SK-N-SH (cell line): ENCODE results near the gene PCNT. TPM values are rescaled to one million over a fixed set of nuclear protein-coding genes. Genes with fewer than 3 reads are reported as not detected.

ENCODE experiments used
- CTCF ChIA-PET: fragments of 300-600, 350-600 bp; formaldehyde crosslinking; extraction: SDS; loops from one replicate; lab custom pipeline; 2021; lab: Yijun Ruan, JAX
- POLR2A ChIA-PET: fragments of 350-600 bp; sonication (Branson Sonifier 250); formaldehyde crosslinking; extraction: SDS; loops from one replicate; lab custom pipeline; 2020; ENCODE audit warnings: antibody characterized with exemption, inconsistent platforms; lab: Yijun Ruan, JAX
- DNase-seq: peaks from one replicate; pipeline ENCODE4 v3.0.0; 2012
- H2AFZ ChIP-seq: fragments of 200-600 bp; sonication (generic); 2 replicates; pipeline ENCODE4 v1.8.1; 2016; ENCODE audit warnings: antibody characterized with exemption, mild to moderate bottlenecking, low read depth
- H3F3A ChIP-seq: fragments of 200-600 bp; sonication (generic); replicated peaks from 2 replicates; pipeline ENCODE3; 2016; ENCODE audit warnings: antibody characterized with exemption, mild to moderate bottlenecking; ENCODE audit not compliant: insufficient read depth
- H3K27ac ChIP-seq, 2 experiments: fragments of 200-500 bp in 1 of 2; fragments of 200-600 bp in 1 of 2; sonication (Bioruptor generic) in 1 of 2; sonication (generic), shearing (Covaris generic) in 1 of 2; 2 replicates each; pipeline versions ENCODE4 v1.5.1 to v1.6.1; 2014 to 2016; ENCODE audit warnings: low read depth in 2 of 2, inconsistent platforms in 1 of 2, low read length in 1 of 2, mild to moderate bottlenecking in 1 of 2, mixed read lengths in 1 of 2
- H3K27me3 ChIP-seq: fragments of 200-600 bp; sonication (generic), shearing (Covaris generic); 2 replicates; pipeline ENCODE4 v1.6.1; 2016; ENCODE audit warnings: mixed run types; ENCODE audit not compliant: insufficient read depth
- H3K36me3 ChIP-seq, 2 experiments: fragments of 200-500 bp in 1 of 2; fragments of 200-600 bp in 1 of 2; sonication (Bioruptor generic) in 1 of 2; sonication (generic) in 1 of 2; replicated peaks in 1 of 2; 2 replicates each; pipeline versions ENCODE3 to v1.5.1; 2014 to 2016; ENCODE audit warnings: low read length in 1 of 2, mild to moderate bottlenecking in 1 of 2; ENCODE audit not compliant: insufficient read depth in 2 of 2, control insufficient read depth in 1 of 2
- H3K4me1 ChIP-seq, 2 experiments: fragments of 200-500 bp in 1 of 2; fragments of 200-600 bp in 1 of 2; sonication (Bioruptor generic) in 1 of 2; sonication (generic), shearing (Covaris generic) in 1 of 2; 2 replicates each; pipeline versions ENCODE4 v1.5.1 to v1.6.1; 2014 to 2016; ENCODE audit warnings: low read depth in 1 of 2, low read length in 1 of 2, mixed run types in 1 of 2; ENCODE audit not compliant: insufficient read depth in 2 of 2, control insufficient read depth in 1 of 2
- H3K4me2 ChIP-seq: fragments of 200-600 bp; sonication (generic), shearing (Covaris generic); 2 replicates; pipeline ENCODE4 v1.6.1; 2017; ENCODE audit warnings: mixed run types
- H3K4me3 ChIP-seq, 2 experiments: fragments of 200-500 bp in 1 of 2; fragments of 200-600 bp in 1 of 2; sonication (Bioruptor generic) in 1 of 2; sonication (generic), shearing (Covaris generic) in 1 of 2; 2 replicates each; pipeline versions ENCODE4 v1.5.1 to v1.8.1; 2014 to 2016; ENCODE audit warnings: low read depth in 2 of 2, inconsistent platforms in 1 of 2, low read length in 1 of 2, mild to moderate bottlenecking in 1 of 2, mixed read lengths in 1 of 2, moderate library complexity in 1 of 2
- H3K79me2 ChIP-seq: fragments of 200-600 bp; sonication (generic); 2 replicates; pipeline ENCODE4 v1.8.1; 2017; ENCODE audit warnings: mild to moderate bottlenecking; ENCODE audit not compliant: insufficient read depth
- H3K9ac ChIP-seq: fragments of 200-600 bp; sonication (generic); 2 replicates; pipeline ENCODE4 v1.6.1; 2017; ENCODE audit warnings: mixed run types
- H3K9me2 ChIP-seq: fragments of 200-600 bp; sonication (generic); 2 replicates; pipeline ENCODE4 v1.6.1; 2017; ENCODE audit warnings: mixed run types
- H3K9me3 ChIP-seq: fragments of 200-600 bp; sonication (generic); 2 replicates; pipeline ENCODE4 v1.6.1; 2017; ENCODE audit warnings: mixed run types, mild to moderate bottlenecking, moderate library complexity
- H4K20me1 ChIP-seq: fragments of 200-600 bp; sonication (generic); 2 replicates; pipeline ENCODE4 v1.6.1; 2017; ENCODE audit warnings: mild to moderate bottlenecking, mixed run types; ENCODE audit not compliant: insufficient read depth
- ELF1 ChIP-seq: IDR thresholded peaks from 2 replicates; pipeline ENCODE4 v1.4.0; 2012
- EP300 ChIP-seq, 2 experiments: IDR thresholded peaks; 2 replicates each; pipeline versions ENCODE4 v1.4.0 to v1.6.1; 2012; ENCODE audit warnings: borderline replicate concordance in 1 of 2, low read depth in 1 of 2, low read length in 1 of 2
- FOXJ3 ChIP-seq: sonication (generic); formaldehyde crosslinking; IDR thresholded peaks from 2 replicates; pipeline ENCODE4 v1.5.1; 2020; ENCODE audit warnings: mild to moderate bottlenecking, missing genetic modification reagents
- FOXM1 ChIP-seq: IDR thresholded peaks from 2 replicates; pipeline ENCODE4 v1.4.0; 2012; ENCODE audit warnings: low read depth, mild to moderate bottlenecking
- GABPA ChIP-seq: IDR thresholded peaks from 2 replicates; pipeline ENCODE4 v1.4.0; 2012; ENCODE audit warnings: low read depth, mild to moderate bottlenecking
- IRF3 ChIP-seq: fragments of 150-350 bp; IDR thresholded peaks from 2 replicates; pipeline ENCODE4 v1.6.1; 2016; ENCODE audit warnings: mild to moderate bottlenecking, low read depth, low read length
- JUND ChIP-seq: IDR thresholded peaks from 2 replicates; pipeline ENCODE4 v1.4.0; 2012
- REST ChIP-seq: IDR thresholded peaks from 2 replicates; pipeline ENCODE4 v1.6.1; 2012; ENCODE audit warnings: mild to moderate bottlenecking, low read depth, low read length, moderate library complexity
- RXRA ChIP-seq: IDR thresholded peaks from 2 replicates; pipeline ENCODE4 v1.4.0; 2012; ENCODE audit warnings: low read depth, mild to moderate bottlenecking, borderline replicate concordance
- TCF12 ChIP-seq: IDR thresholded peaks from 2 replicates; pipeline ENCODE4 v1.4.0; 2012
- TEAD4 ChIP-seq: IDR thresholded peaks from 2 replicates; pipeline ENCODE4 v1.4.0; 2012; ENCODE audit warnings: mild to moderate bottlenecking, borderline replicate concordance; ENCODE audit not compliant: insufficient read depth
- USF2 ChIP-seq: fragments of 150-350 bp; IDR thresholded peaks from 2 replicates; pipeline ENCODE4 v1.6.1; 2017; ENCODE audit warnings: antibody characterized with exemption, low read length, low read depth, borderline replicate concordance
- ZBTB33 ChIP-seq: IDR thresholded peaks from 2 replicates; pipeline ENCODE4 v1.4.0; 2012; ENCODE audit warnings: low read depth, borderline replicate concordance
- WGBS: methylation state at CpG from one replicate; pipeline ENCODE4 v1.1.6; 2017; ENCODE audit warnings: low lambda C conversion rate; 5-methylcytosine and 5-hydroxymethylcytosine counted together
- polyA plus RNA-seq, 3 experiments: library from polyadenylated mRNA; depleted of rRNA; stranded (reverse); fragments of >200 nt; gene quantifications; 2 replicates each; pipeline ENCODE4 v1.2.3, GENCODE V29; 2012

Gene PCNT
- polyA plus RNA-seq, 1 of the 3 experiments (the other 2 are of a cell fraction) = 15.7 TPM

- TF ChIP-seq ELF1 = no peak
- TF ChIP-seq TCF12 = no peak
- no peak for TF ChIP-seq REST
These were observed 165.3 kb downstream of the PCNT start for GRCh38 chr21:46489162-46489663.

GRCh38 chr21:46489800-46490199, 165.8 kb downstream of the PCNT start:
- 94% methylated on average over 10 of the region's 10 CpGs for WGBS
- H3K79me2 ChIP-seq = peaks cover 45% of the 10 kb centered on the region
- no peak for DNase-seq
- H3K4me2 ChIP-seq = no peak overlapping the region
- H4K20me1 ChIP-seq = no peaks in the 10 kb centered on the region
- no peaks in the 10 kb centered on the region; a peak in 1 of 4 replicates for H3K4me1 ChIP-seq
- no peaks in the 10 kb centered on the region for H3K9me2 ChIP-seq
- H2AFZ ChIP-seq = no peak overlapping the region
- ChIA-PET POLR2A (no interaction called here), CTCF (interaction anchor here (1.4 kb wide), 1 partner anchor 10 kb away, joined by 3 read pairs; no protein-coding TSS in a partner anchor)
- no peaks in the 10 kb centered on the region for H3K27me3 ChIP-seq
- H3K4me3 ChIP-seq = no peak overlapping the region
- H3K9ac ChIP-seq = no peak overlapping the region
- H3F3A ChIP-seq = no peaks in the 10 kb centered on the region
- H3K36me3 ChIP-seq = peaks cover 42 to 46% of the 10 kb centered on the region in 2 experiments
- TF ChIP-seq EP300 (IDR thresholded peaks at IDR 0.05; ENCODE audit: borderline replicate concordance in 1 of 2, low read depth in 1 of 2, low read length in 1 of 2) (no peak), GABPA (no peak), RXRA (no peak), FOXJ3 (CRISPR knock-in tag) (no peak), USF2 (no peak), FOXM1 (no peak), ZBTB33 (no peak), IRF3 (no peak), JUND (no peak), TEAD4 (no peak)
- H3K9me3 ChIP-seq = no peaks in the 10 kb centered on the region
- no peak overlapping the region; a peak in 1 of 4 replicates for H3K27ac ChIP-seq

More at GRCh38 chr21:46489162-46489663, 165.3 kb downstream of the PCNT start:
- Histone ChIP-seq H3K27me3 (no peaks in the 10 kb centered on the region), H3K4me3 (no peak overlapping the region), H2AFZ (no peak overlapping the region), H3K9me3 (no peaks in the 10 kb centered on the region), H3K4me1 (no peaks in the 10 kb centered on the region; a peak in 1 of 4 replicates), H3K36me3 (peaks cover 40 to 41% of the 10 kb centered on the region in 2 experiments), H3K4me2 (no peak overlapping the region), H3K27ac (no peak overlapping the region; a peak in 1 of 4 replicates), H4K20me1 (no peaks in the 10 kb centered on the region), H3K9ac (no peak overlapping the region), H3F3A (no peaks in the 10 kb centered on the region), H3K79me2 (peaks cover 44% of the 10 kb centered on the region), H3K9me2 (no peaks in the 10 kb centered on the region)
- no peak for DNase-seq
- 88% methylated on average over 5 of the region's 6 CpGs for WGBS
- POLR2A ChIA-PET = no interaction called here
- CTCF ChIA-PET = interaction anchor here (1.4 kb wide), 1 partner anchor 10 kb away, joined by 3 read pairs; no protein-coding TSS in a partner anchor
